Transverse colon (tissue), 4 donors: ENCODE data around the gene APLN. TPM values are rescaled to one million over a fixed set of nuclear protein-coding genes. Genes with fewer than 3 reads are reported as not detected.

Source experiments
- DNase-seq: peaks from one replicate; pipeline ENCODE4 v3.0.0-alpha.2; 2019
- H3K27ac ChIP-seq, 4 donors: fragments of 200-600 bp; sonication (generic); 2 replicates each; pipeline ENCODE4 v1.5.1; 2016 to 2018; ENCODE audit warnings: inconsistent platforms in 4 of 4
- H3K27me3 ChIP-seq: fragments of 200-600 bp; sonication (generic); 2 replicates; pipeline ENCODE4 v1.5.1; 2017; ENCODE audit warnings: inconsistent platforms
- H3K36me3 ChIP-seq, 4 donors: fragments of 200-600 bp; sonication (generic); 2 replicates each; pipeline ENCODE4 v1.5.1; 2017 to 2019; ENCODE audit warnings: inconsistent platforms in 4 of 4
- H3K4me1 ChIP-seq, 4 donors: fragments of 200-600 bp; sonication (generic); 2 replicates each; pipeline ENCODE4 v1.5.1; 2017 to 2020; ENCODE audit warnings: inconsistent platforms in 4 of 4
- H3K4me3 ChIP-seq, 4 donors: fragments of 200-600 bp; sonication (generic); 1 replicate in 1 of 4; 2 replicates in 3 of 4; pipeline versions ENCODE4 v1.5.1 to v1.6.1; 2017 to 2019; ENCODE audit warnings: inconsistent platforms in 4 of 4
- H3K9me3 ChIP-seq, 2 donors: fragments of 200-600 bp; sonication (generic); 2 replicates each; pipeline ENCODE4 v1.5.1; 2017 to 2019; ENCODE audit warnings: inconsistent platforms in 2 of 2
- CTCF ChIP-seq, 5 experiments: fragments of 200-600 bp in 3 of 5; fragments of 450-650 bp in 2 of 5; sonication (generic) in 3 of 5; IDR thresholded peaks; 1 replicate in 2 of 5; 2 replicates in 3 of 5; pipeline ENCODE4 v1.5.1; 2016 to 2017; ENCODE audit warnings: antibody characterized with exemption in 5 of 5, inconsistent platforms in 3 of 5, mild to moderate bottlenecking in 2 of 5, moderate library complexity in 1 of 5
- EP300 ChIP-seq: sonication (generic); formaldehyde crosslinking; IDR thresholded peaks from one replicate; pipeline ENCODE4 v1.6.1; 2017; ENCODE audit warnings: antibody characterized with exemption, low read depth
- POLR2A ChIP-seq: fragments of 450-650 bp; IDR thresholded peaks from one replicate; pipeline ENCODE4 v1.6.1; 2016; ENCODE audit warnings: antibody characterized with exemption, mild to moderate bottlenecking, moderate library complexity
- POLR2AphosphoS5 ChIP-seq, 3 donors: sonication (generic); formaldehyde crosslinking; IDR thresholded peaks; one replicate each; pipeline ENCODE4 v1.6.1; 2016; ENCODE audit warnings: antibody characterized with exemption in 3 of 3
- WGBS, 2 donors: methylation state at CpG; one replicate each; pipeline ENCODE4 v1.1.5; 2018; ENCODE audit warnings: low coverage in 1 of 2; 5-methylcytosine and 5-hydroxymethylcytosine counted together
- in situ Hi-C, 4 donors: fragments of 200-750 bp; cut with MboI; loops; one replicate each; pipeline versions ENCODE4 v1.15.0 to v1.15.1; 2017; ENCODE audit warnings: low sequenced_read_pairs in 3 of 4, low pct_ligation_motif_present in 1 of 4, low pct_unique_long_range_greater_than_20kb in 1 of 4
- intact Hi-C: fragments of 100-400 bp; cut with DNase I; formaldehyde crosslinking; loops from one replicate; pipeline ENCODE4 v1.15.1; 2023; ENCODE audit warnings: low total_unique reads
- total RNA-seq, 4 donors: library from RNA; depleted of rRNA; stranded (reverse); fragments of >200 nt; gene quantifications; one replicate each; pipeline ENCODE4 v1.1.0, GENCODE V29; 2016

Gene APLN, protein sequence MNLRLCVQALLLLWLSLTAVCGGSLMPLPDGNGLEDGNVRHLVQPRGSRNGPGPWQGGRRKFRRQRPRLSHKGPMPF
- not detected for total RNA-seq

DNA sequence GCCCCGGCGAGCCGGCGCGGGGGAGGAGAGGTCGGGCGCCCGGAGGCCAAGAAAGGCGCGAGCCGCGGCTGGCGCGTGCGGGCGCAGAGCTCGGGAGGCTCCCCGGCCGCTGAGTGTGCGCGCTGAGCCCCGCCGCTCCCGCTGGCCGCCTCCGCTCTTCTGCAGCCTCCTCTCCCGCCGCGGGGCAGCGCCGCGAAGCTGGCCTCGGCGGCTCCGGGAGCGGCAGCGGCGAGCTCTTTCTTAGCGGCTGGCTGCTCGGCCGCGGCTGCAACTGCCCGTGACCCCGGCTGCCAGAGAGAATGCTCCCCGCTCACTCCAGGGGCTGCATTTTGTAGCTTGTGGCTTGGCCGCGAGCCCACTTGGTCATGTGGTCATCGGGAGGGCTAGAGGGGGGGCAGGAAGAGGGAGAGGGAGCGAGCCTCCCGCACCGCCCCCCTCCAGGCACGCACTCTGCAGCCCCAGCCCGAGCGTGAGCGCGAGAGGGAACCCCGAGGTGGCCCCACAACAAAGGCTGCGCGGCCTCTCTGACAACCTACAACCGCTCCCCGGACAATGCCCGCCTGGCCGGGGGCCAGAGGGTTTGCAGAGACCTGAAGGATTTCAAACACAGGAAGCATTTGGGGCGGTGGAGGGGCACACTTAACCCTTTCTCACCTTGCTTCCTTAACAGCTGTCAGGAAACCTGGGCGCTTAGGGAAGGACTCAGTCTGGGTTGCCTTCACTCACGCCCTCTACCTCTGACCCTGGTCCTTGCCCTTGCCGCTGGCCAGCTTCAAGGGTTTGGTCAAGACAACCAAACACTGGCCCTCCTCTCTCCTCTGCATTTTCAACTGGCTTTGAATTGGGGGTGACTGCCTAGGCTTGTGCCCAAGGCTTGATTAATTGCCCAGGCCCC, at the start of gene APLN:
Gene APLN (minus strand): TSS at position 305 of the 895 bp plus-strand sequence. CDS start 326 bp downstream, outside the sequence.
- no peak for TF ChIP-seq EP300
- no peak for TF ChIP-seq POLR2AphosphoS5 (IDR thresholded peaks at IDR 0.05)
- no peak for TF ChIP-seq CTCF (IDR thresholded peaks at IDR 0.05)
- TF ChIP-seq POLR2A = no peak
- Histone ChIP-seq H3K4me3 (peak within 1 kb of the TSS; percentile 14 to 60 (median 36)), H3K9me3 (no peaks in the 10 kb centered on the region), H3K27ac (peak within 1 kb of the TSS in 1 of 4 donors; percentile 34), H3K4me1 (peaks cover 5 to 14% (median 8%) of the 10 kb centered on the region in 4 donors), H3K27me3 (peaks cover 4% of the 10 kb centered on the region), H3K36me3 (no peaks in the 10 kb centered on the region)
- in situ Hi-C loops (no loop called here), intact Hi-C loops (no loop called here)
- 53% methylated on average over 25 of the region's 67 CpGs; no CpG with 5 or more reads in 1 of the 2 donors for WGBS, 2 donors
- no peak for DNase-seq

- intact Hi-C loops = no loop called here
Measured at GRCh38 chrX:129704491-129704890, 49.7 kb upstream of the APLN start.

DNA sequence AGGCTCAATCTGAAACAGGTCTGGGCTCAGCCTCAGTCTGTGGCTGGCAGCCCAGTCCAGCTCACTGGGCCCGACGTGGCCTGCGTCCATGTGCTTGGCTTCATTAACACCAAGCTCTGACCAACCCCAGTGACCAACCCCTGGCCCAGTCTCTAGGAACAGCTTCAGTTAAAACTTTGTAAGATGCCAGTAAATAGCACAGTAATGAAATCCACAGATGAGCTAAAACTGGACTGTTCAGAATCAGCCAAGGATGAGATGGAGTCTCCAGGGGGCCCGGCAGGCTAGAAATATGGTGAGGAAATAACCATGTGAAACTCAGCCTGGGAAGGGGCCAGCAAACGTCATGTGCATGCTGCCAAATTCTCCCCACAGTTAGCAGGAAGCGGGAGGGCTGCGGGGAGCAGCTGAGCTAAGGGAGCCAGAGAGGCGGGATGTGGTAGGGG, 46.9 kb upstream of the APLN start:
- peak; percentile 15 for DNase-seq
- WGBS, 2 donors = 78% methylated on average over 8 of the region's 8 CpGs; no CpG with 5 or more reads in 1 of the 2 donors
- intact Hi-C loops = no loop called here

More at GRCh38 chrX:129704491-129704890, 49.7 kb upstream of the APLN start:
- WGBS, 2 donors = 53% methylated on average over 2 of the region's 2 CpGs; no CpG with 5 or more reads in 1 of the 2 donors
- Histone ChIP-seq H3K4me3 (no peak overlapping the region), H3K27ac (no peak overlapping the region), H3K27me3 (no peaks in the 10 kb centered on the region), H3K36me3 (no peaks in the 10 kb centered on the region), H3K4me1 (no peaks in the 10 kb centered on the region), H3K9me3 (no peaks in the 10 kb centered on the region)
- no peak for DNase-seq
- TF ChIP-seq CTCF (IDR thresholded peaks at IDR 0.05) (no peak), EP300 (no peak), POLR2AphosphoS5 (IDR thresholded peaks at IDR 0.05) (no peak), POLR2A (no peak)
- in situ Hi-C loops = no loop called here

More for the DNA sequence above, 46.9 kb upstream of the APLN start:
- no peak for TF ChIP-seq CTCF (IDR thresholded peaks at IDR 0.05)
- no peak for TF ChIP-seq POLR2A
- no peak for TF ChIP-seq EP300
- no peak for TF ChIP-seq POLR2AphosphoS5 (IDR thresholded peaks at IDR 0.05)
- Histone ChIP-seq H3K4me3 (no peak overlapping the region), H3K4me1 (no peaks in the 10 kb centered on the region), H3K27ac (no peak overlapping the region), H3K9me3 (no peaks in the 10 kb centered on the region), H3K27me3 (no peaks in the 10 kb centered on the region), H3K36me3 (no peaks in the 10 kb centered on the region)
- in situ Hi-C loops = no loop called here
